ENCODE results near the gene KRT6B. TPM values are rescaled to one million over a fixed set of nuclear protein-coding genes. Genes with fewer than 3 reads are reported as not detected.
"Not testable (repeated sequence)": the region's sequence is repeated elsewhere in the genome, so short reads cannot be mapped to it uniquely, and the experiment has no call there.

Gene KRT6B
- total RNA-seq, 2 donors from 2014 or later = not detected

DNA sequence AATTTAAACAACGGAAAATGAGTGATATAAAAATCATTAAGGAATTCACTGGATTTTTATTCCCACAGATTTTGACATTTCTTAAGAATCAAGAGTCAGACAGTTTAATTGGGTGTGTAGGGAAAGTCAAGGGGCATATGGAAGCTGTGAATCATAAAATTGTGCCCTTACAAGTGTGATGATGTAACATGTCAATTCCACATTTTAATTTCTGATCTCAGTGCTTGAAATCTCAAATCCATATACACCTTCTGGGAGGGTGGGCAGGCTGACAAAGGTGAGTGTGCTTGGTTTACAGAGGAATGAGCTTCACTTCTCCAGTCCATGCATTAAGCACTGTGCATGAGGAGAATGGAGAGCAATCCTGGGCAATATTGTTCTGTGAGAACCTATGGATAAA is 42.2 kb upstream of the KRT6B start:
- DNase-seq (no peak), ATAC-seq (no peak)
- 58 to 77% methylated on average over 1 of the region's 1 CpG for WGBS, 2 donors

DNA sequence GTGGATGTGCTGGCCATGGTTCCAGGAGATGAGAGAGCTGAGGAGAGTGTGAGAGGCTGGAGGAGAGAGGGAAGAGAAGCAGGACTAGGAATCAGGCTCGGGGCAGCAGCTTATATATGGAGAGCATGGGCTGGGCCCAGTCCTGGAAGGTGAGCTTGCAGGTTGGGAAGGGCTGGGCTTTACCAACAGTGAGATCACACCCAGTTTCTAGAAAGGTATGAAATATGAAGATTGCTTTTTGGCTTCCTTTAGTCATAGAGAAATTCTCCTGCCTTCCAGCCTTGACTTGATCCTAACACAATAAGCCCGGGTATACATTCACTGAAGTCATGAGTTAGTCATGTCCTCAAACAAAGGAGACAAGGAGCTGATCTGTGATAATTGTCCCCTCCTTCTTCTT is 41.2 kb upstream of the KRT6B start, which contains the start of gene KRT6A:
Gene KRT6A (minus strand): TSS at position 86 of the 400 bp plus-strand sequence. CDS start 69 bp downstream, at position 17.
- 74 to 89% methylated on average over 2 of the region's 2 CpGs for WGBS, 2 donors
- DNase-seq = no peak
- Histone ChIP-seq H3K27me3 (no peaks in the 10 kb centered on the region), H3K36me3 (replicated peaks in 1 of 2; ENCODE audit: insufficient read depth in 1 of 2, low read depth in 2 of 2) (no peaks in the 10 kb centered on the region), H3K27ac (no peak within 1 kb of the TSS), H3K4me1 (no peaks in the 10 kb centered on the region), H3K9me3 (no peaks in the 10 kb centered on the region), H3K4me3 (no peak within 1 kb of the TSS)
- intact Hi-C loops (cut with DNase I) = no loop called here
- no peak for ATAC-seq
- no peak for TF ChIP-seq POLR2A (IDR thresholded peaks at IDR 0.05)
- TF ChIP-seq, protein P1, sequence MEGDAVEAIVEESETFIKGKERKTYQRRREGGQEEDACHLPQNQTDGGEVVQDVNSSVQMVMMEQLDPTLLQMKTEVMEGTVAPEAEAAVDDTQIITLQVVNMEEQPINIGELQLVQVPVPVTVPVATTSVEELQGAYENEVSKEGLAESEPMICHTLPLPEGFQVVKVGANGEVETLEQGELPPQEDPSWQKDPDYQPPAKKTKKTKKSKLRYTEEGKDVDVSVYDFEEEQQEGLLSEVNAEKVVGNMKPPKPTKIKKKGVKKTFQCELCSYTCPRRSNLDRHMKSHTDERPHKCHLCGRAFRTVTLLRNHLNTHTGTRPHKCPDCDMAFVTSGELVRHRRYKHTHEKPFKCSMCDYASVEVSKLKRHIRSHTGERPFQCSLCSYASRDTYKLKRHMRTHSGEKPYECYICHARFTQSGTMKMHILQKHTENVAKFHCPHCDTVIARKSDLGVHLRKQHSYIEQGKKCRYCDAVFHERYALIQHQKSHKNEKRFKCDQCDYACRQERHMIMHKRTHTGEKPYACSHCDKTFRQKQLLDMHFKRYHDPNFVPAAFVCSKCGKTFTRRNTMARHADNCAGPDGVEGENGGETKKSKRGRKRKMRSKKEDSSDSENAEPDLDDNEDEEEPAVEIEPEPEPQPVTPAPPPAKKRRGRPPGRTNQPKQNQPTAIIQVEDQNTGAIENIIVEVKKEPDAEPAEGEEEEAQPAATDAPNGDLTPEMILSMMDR (IDR thresholded peaks at IDR 0.05) = no peak

More for the DNA sequence above, 42.2 kb upstream of the KRT6B start:
- Histone ChIP-seq H3K27me3 (no peaks in the 10 kb centered on the region), H3K9me3 (no peaks in the 10 kb centered on the region), H3K27ac (no peak overlapping the region), H3K36me3 (replicated peaks in 1 of 2; ENCODE audit: insufficient read depth in 1 of 2, low read depth in 2 of 2) (no peaks in the 10 kb centered on the region), H3K4me1 (no peaks in the 10 kb centered on the region), H3K4me3 (no peak overlapping the region)
- TF ChIP-seq, protein P1 (IDR thresholded peaks at IDR 0.05) = no peak
- no peak for TF ChIP-seq POLR2A (IDR thresholded peaks at IDR 0.05)
- intact Hi-C loops (cut with DNase I) = no loop called here

DNA sequence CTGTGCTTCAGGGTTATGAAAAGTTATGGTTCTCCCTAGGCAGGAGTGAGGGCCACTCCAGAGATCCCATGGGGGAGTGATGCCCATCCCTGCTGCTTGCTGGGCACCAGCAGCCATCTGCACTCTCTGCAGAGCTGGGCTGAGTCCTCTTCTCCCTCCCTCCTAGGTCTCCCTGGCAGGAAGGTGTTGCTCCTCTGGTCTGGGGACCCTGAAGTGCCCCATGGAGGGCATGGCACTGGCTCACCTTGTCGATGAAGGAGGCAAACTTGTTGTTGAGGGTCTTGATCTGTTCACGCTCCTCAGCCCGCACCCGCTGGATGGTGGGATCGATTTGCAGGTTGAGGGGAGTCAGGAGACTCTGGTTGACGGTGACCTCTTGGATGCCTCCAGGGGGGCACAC is 40.5 kb upstream of the KRT6B start:
- intact Hi-C loops (cut with DNase I); H3K36me3 ChIP-seq (replicated peaks in 1 of 2; ENCODE audit: insufficient read depth in 1 of 2, low read depth in 2 of 2); H3K9me3 ChIP-seq; H3K4me3 ChIP-seq; H3K4me1 ChIP-seq; ATAC-seq; DNase-seq; H3K27ac ChIP-seq; H3K27me3 ChIP-seq: not testable (repeated sequence)
- whole genome bisulfite sequencing, 2 donors = 83 to 88% methylated on average over 3 to 6 of the region's 6 CpGs

DNA sequence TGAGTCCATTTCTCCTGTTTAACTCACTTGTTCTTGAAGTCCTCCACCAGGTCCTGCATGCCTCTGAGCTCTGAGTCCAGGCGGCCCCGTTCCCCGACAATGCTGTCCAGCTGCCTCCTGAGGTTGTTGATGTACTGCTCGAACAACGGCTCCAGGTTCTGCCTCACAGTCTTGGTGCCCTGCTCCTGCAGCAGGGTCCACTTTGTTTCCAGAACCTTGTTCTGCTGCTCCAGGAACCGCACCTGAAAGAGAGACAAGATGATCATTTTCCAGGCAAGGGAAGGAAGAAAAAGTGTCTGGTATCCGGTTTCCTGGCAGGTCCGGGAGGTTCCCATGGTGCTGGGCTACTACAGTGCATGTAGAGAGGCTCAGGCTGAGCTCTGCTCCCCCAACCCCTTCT is 39.5 kb upstream of the KRT6B start:
- WGBS, 2 donors = 60 to 66% methylated on average over 8 of the region's 8 CpGs
- H3K4me3 ChIP-seq; H3K27ac ChIP-seq; DNase-seq; intact Hi-C loops (cut with DNase I); H3K4me1 ChIP-seq; H3K9me3 ChIP-seq; ATAC-seq; H3K36me3 ChIP-seq (replicated peaks in 1 of 2; ENCODE audit: insufficient read depth in 1 of 2, low read depth in 2 of 2); H3K27me3 ChIP-seq: not testable (repeated sequence)

DNA sequence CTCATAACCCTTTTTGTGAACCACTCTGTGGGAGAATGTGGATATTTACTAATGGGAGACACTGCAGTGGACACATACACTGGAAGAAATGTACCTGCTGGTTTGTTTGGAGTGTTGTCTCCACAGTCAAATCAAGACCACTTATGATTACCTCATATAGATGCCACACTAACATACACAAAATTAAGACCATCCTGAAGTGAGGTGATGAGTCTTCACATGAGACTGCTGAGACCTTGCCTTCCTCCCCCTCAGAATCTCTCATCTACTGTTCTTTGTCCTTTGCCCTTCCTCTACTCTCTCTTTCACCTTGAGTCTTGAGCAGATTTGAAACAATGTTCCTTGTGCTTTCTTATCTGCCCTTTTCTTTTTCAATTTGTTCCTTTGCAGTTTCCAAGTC is 36.8 kb upstream of the KRT6B start:
- no peak for ATAC-seq
- TF ChIP-seq, protein P1 (IDR thresholded peaks at IDR 0.05) = no peak
- no peak for TF ChIP-seq POLR2A (IDR thresholded peaks at IDR 0.05)
- Histone ChIP-seq H3K9me3 (no peaks in the 10 kb centered on the region), H3K36me3 (replicated peaks in 1 of 2; ENCODE audit: insufficient read depth in 1 of 2, low read depth in 2 of 2) (no peaks in the 10 kb centered on the region), H3K27me3 (no peaks in the 10 kb centered on the region), H3K4me3 (no peak overlapping the region), H3K27ac (no peak overlapping the region), H3K4me1 (no peaks in the 10 kb centered on the region)
- intact Hi-C loops (cut with DNase I) = no loop called here
- no peak for DNase-seq

DNA sequence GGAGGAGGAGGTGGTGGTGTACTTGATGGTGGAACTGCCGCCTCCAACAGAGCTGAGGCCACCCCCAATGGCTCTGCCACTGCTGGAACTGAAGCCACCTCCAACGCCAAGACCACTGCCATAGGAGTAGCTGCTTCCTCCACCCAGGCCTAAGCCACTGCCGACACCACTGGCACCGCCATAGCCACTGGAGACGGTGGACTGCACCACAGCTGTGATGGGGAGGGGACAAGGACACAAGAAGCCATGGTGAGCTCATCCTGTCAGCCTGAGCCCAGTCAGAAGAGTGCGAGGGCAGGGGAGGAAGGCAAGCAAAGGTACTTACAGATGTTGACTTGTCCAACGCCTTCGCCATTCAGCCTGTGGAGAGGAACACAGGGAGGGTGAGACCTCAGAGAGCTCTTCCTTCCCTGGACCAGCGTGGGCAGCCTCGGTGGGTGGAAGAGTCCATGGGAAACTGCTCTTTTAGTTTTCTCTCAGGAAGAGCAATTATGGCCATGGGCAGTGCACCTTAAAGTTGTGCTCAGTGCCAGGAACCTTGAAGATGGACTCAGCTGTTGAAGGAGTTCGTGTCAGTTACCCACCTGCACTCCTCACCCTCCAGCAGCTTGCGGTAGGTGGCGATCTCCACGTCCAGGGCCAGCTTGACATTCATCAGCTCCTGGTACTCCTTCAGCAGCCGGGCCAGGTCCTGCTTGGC is 35.9 kb upstream of the KRT6B start:
- H3K4me1 ChIP-seq; H3K4me3 ChIP-seq; H3K27me3 ChIP-seq; ATAC-seq; intact Hi-C loops (cut with DNase I); H3K9me3 ChIP-seq; H3K36me3 ChIP-seq (replicated peaks in 1 of 2; ENCODE audit: insufficient read depth in 1 of 2, low read depth in 2 of 2); DNase-seq; H3K27ac ChIP-seq: not testable (repeated sequence)
- 75 to 85% methylated on average over 6 to 11 of the region's 15 CpGs for WGBS, 2 donors
